ENCODE results near the gene BRIP1. TPM values are rescaled to one million over a fixed set of nuclear protein-coding genes. Genes with fewer than 3 reads are reported as not detected.

The BRIP1 gene
- total RNA-seq, 1 experiment from 2014 or later = 20.2 TPM

- no peak overlapping the region for H3K27ac ChIP-seq (ENCODE audit: insufficient read length, low read depth, low read length)
- H2AK5ac ChIP-seq (ENCODE audit: insufficient read length, low read length) = no peak overlapping the region
- Mint-ChIP-seq H3K27me3 (ENCODE audit: low read depth) (no peaks in the 10 kb centered on the region), H3K4me3 (no peak overlapping the region), H3K27ac (no peak overlapping the region), H3K4me1 (no peaks in the 10 kb centered on the region), H3K36me3 (ENCODE audit: insufficient read depth in 1 of 3, low read depth in 3 of 3) (peaks cover 16 to 52% (median 46%) of the 10 kb centered on the region in 3 experiments; a peak in 6 of 7 replicates), H3K9me3 (no peaks in the 10 kb centered on the region)
- no peaks in the 10 kb centered on the region for H4K20me1 ChIP-seq (ENCODE audit: control insufficient read depth, insufficient read depth, insufficient read length)
- H3K23me2 ChIP-seq (ENCODE audit: insufficient read length, low read depth, low read length, poor library complexity, severe bottlenecking) = no peaks in the 10 kb centered on the region
- no peak overlapping the region for H4K91ac ChIP-seq (ENCODE audit: insufficient read length, low read depth, low read length)
- H3K9me3 ChIP-seq (ENCODE audit: control insufficient read depth, low read depth, low read length) = no peaks in the 10 kb centered on the region
- H3K9ac ChIP-seq (ENCODE audit: extremely low read depth, insufficient read length, low read length) = no peak overlapping the region
- H2BK20ac ChIP-seq (ENCODE audit: low read depth, low read length, poor library complexity, severe bottlenecking) = no peak overlapping the region
- no peaks in the 10 kb centered on the region for H3K79me1 ChIP-seq (ENCODE audit: insufficient read depth, low read depth, low read length, poor library complexity, severe bottlenecking)
- H3K27me3 ChIP-seq (ENCODE audit: insufficient read depth, low read length) = no peaks in the 10 kb centered on the region
- no peak overlapping the region for H3K4me2 ChIP-seq (ENCODE audit: insufficient read depth, insufficient read length, low read length)
- H3K56ac ChIP-seq (ENCODE audit: insufficient read length, low read depth, low read length) = no peak overlapping the region
- H3K4me1 ChIP-seq (ENCODE audit: insufficient read depth, low read length) = no peaks in the 10 kb centered on the region
- no peaks in the 10 kb centered on the region for H3K79me2 ChIP-seq (ENCODE audit: insufficient read depth, low read length)
- no peak overlapping the region for H4K8ac ChIP-seq (replicated peaks; ENCODE audit: insufficient read length, low read depth, low read length)
- no peak overlapping the region for H3K4ac ChIP-seq (ENCODE audit: low read depth, low read length)
- no peak overlapping the region for H2BK12ac ChIP-seq (ENCODE audit: insufficient read length, low read depth, low read length)
- H2AFZ ChIP-seq (ENCODE audit: low read length) = no peak overlapping the region
- no peak overlapping the region for H4K5ac ChIP-seq (ENCODE audit: insufficient read length, low read depth, low read length)
- H2BK15ac ChIP-seq (ENCODE audit: low read depth, low read length) = no peak overlapping the region
- no peak overlapping the region for H3K23ac ChIP-seq (ENCODE audit: insufficient read length, low read depth, low read length)
- no peak overlapping the region for H3K14ac ChIP-seq (ENCODE audit: insufficient read depth, low read length)
- no peak for TF ChIP-seq CTCF (conservative IDR thresholded peaks at IDR 0.05)
- no CpG with 5 or more reads among the region's 5 CpGs for WGBS (ENCODE audit: extremely low coverage, insufficient read length, low lambda C conversion rate)
- no peak overlapping the region for H3K18ac ChIP-seq (ENCODE audit: insufficient read length, low read depth, low read length)
- no peak overlapping the region for H2BK5ac ChIP-seq (ENCODE audit: insufficient read length, low read length)
- no peak overlapping the region for H2BK120ac ChIP-seq (ENCODE audit: low read depth, low read length, poor library complexity, severe bottlenecking)
- H3T11ph ChIP-seq (ENCODE audit: low read length) = no peak overlapping the region
- DNase-seq = no peak
Measured at GRCh38 chr17:61904094-61904710, 40.9 kb upstream of the BRIP1 start.
